ENCODE measurements around the gene AURKAIP1. TPM values are rescaled to one million over a fixed set of nuclear protein-coding genes. Genes with fewer than 3 reads are reported as not detected.

The AURKAIP1 gene
- total and polyA plus RNA-seq, 3 donors from 2014 or later = 224 to 328 (median 313) TPM

DNA sequence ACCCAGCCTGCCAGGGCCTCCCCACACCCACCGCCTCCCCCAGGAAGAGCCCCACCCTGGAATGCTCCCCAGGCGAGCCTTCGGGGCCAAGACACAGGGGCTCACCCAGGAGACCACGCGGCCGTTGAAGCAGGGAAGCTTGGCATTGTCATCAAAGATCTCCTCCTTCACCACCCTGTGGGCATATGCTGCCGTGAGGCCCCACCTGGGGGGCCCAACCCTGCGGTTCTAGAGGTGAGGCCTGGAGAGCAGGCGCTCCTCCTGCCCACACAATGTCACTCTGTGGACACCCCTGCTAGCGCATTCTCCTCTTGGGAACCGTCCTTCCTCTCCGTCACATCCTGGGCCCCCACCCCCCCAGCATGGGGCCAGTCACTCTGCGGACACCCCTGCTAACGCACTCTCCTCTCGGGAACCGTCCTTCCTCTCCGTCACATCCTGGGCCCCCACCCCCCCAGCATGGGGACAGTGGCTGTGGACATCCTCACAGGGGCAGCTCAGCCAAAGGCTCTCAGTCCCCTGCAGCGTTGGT is 32.4 kb downstream of the AURKAIP1 start:
- H3K27ac ChIP-seq = no peak overlapping the region
- no peaks in the 10 kb centered on the region for H3K36me3 ChIP-seq (ENCODE audit: low read depth, missing control alignments)
- intact Hi-C loops (cut with DNase I; ENCODE audit: low total_unique reads) = no loop called here
- no peaks in the 10 kb centered on the region for H3K27me3 ChIP-seq
- peaks cover 29% of the 10 kb centered on the region for H3K4me1 ChIP-seq
- no peak for DNase-seq
- H3K4me3 ChIP-seq = no peak overlapping the region
- 85 to 89% methylated on average over 6 to 18 of the region's 18 CpGs for WGBS, 2 donors
- TF ChIP-seq, protein P1, sequence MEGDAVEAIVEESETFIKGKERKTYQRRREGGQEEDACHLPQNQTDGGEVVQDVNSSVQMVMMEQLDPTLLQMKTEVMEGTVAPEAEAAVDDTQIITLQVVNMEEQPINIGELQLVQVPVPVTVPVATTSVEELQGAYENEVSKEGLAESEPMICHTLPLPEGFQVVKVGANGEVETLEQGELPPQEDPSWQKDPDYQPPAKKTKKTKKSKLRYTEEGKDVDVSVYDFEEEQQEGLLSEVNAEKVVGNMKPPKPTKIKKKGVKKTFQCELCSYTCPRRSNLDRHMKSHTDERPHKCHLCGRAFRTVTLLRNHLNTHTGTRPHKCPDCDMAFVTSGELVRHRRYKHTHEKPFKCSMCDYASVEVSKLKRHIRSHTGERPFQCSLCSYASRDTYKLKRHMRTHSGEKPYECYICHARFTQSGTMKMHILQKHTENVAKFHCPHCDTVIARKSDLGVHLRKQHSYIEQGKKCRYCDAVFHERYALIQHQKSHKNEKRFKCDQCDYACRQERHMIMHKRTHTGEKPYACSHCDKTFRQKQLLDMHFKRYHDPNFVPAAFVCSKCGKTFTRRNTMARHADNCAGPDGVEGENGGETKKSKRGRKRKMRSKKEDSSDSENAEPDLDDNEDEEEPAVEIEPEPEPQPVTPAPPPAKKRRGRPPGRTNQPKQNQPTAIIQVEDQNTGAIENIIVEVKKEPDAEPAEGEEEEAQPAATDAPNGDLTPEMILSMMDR (IDR thresholded peaks at IDR 0.05) = no peak
- no peak for TF ChIP-seq POLR2A (IDR thresholded peaks at IDR 0.05)
- no peaks in the 10 kb centered on the region for H3K9me3 ChIP-seq

DNA sequence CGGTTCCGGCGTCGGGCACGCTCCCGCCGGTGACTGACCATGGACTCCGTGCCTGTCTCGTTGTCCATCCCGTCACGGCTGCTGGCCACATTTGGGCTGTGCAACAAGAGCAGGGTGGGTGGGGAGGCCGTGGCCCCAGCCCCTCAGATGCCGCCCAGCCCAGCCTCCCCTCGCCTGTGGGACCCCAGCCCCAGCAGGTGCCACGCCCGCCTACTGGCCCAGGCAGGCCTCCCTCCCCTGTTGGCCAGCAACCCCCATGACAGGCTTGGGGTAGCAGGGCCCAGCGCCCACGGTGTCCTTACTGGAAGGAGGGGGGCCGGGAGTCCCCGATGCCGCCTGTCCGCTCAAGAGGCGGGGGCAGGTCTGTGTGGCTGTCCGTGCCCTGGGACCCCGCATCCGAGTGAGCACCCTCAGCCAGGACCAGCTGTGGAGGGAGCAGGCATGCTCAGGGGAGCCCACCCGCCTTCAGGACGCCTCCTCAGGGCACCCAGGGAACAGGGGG is 32.9 kb downstream of the AURKAIP1 start:
- H3K27me3 ChIP-seq = no peaks in the 10 kb centered on the region
- H3K36me3 ChIP-seq (ENCODE audit: low read depth, missing control alignments) = no peaks in the 10 kb centered on the region
- 95 to 100% methylated on average over 5 to 22 of the region's 28 CpGs for WGBS, 2 donors
- no peaks in the 10 kb centered on the region for H3K9me3 ChIP-seq
- no peak for TF ChIP-seq POLR2A (IDR thresholded peaks at IDR 0.05)
- TF ChIP-seq, protein P1 (IDR thresholded peaks at IDR 0.05) = no peak
- DNase-seq = no peak
- no peak overlapping the region for H3K4me3 ChIP-seq
- H3K27ac ChIP-seq = no peak overlapping the region
- H3K4me1 ChIP-seq = peaks cover 23% of the 10 kb centered on the region
- intact Hi-C loops (cut with DNase I; ENCODE audit: low total_unique reads) = no loop called here

DNA sequence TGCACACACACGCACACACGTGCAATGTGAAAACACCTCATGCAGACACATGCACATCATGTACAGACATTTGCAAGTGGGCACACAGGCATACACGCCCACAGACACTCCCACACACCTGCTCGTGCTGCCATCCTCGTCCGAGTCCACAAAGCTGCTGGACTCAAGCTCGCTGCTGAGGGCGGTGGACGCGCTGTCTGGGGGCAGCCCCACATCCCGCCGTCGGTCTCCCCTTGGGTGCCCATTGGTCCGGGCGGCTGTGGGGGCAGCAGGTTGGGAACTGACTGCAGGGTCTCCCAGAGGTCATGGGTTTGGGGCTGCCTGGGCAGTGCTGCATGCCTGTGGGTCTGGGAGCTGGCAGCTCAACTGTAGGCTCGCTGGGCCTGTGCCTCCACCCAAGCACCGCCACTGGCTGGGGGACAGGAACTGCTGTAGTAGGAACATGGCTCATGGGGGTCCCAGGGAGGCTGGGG is 33.4 kb downstream of the AURKAIP1 start:
- H3K4me1 ChIP-seq = peaks cover 18% of the 10 kb centered on the region
- intact Hi-C loops (cut with DNase I; ENCODE audit: low total_unique reads) = no loop called here
- no peak overlapping the region for H3K4me3 ChIP-seq
- no peaks in the 10 kb centered on the region for H3K36me3 ChIP-seq (ENCODE audit: low read depth, missing control alignments)
- TF ChIP-seq, protein P1 (IDR thresholded peaks at IDR 0.05) = no peak
- no peak for TF ChIP-seq POLR2A (IDR thresholded peaks at IDR 0.05)
- 88 to 100% methylated on average over 2 to 17 of the region's 17 CpGs for WGBS, 2 donors
- no peaks in the 10 kb centered on the region for H3K9me3 ChIP-seq
- no peaks in the 10 kb centered on the region for H3K27me3 ChIP-seq
- no peak for DNase-seq
- H3K27ac ChIP-seq = no peak overlapping the region

DNA sequence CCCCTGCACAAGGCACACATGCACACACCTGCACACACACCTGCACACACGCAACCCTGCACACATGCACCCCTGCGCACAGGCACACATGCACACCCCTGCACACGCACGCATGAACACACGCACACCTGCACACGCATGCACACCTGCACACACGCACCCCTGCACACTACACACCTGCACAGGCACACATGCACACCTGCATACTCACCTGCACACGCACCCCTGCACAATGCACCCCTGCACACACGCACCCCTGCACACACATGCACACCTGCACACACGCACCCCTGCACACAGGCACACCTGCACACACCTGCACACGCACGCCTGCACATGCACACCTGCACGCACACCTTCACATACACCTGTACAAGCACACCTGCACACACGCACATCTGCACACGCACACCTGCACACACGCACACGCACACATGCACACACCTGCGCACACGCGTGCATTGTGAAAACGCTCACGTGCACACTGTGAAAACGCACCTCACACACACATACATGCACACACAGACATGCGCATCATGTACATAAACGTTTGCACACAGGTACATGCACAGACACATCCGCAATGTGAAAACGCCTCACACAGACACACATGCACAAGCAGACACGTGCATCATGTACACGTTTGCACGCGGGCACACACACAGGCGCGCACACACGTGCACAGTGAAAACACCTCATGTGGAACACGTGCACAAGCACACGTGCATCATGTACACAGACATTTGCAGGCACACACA is 34.0 kb downstream of the AURKAIP1 start:
- Histone ChIP-seq H3K27me3 (no peaks in the 10 kb centered on the region), H3K4me3 (no peak overlapping the region), H3K4me1 (peaks cover 12% of the 10 kb centered on the region), H3K36me3 (ENCODE audit: low read depth, missing control alignments) (no peaks in the 10 kb centered on the region), H3K27ac (no peak overlapping the region), H3K9me3 (no peaks in the 10 kb centered on the region)
- TF ChIP-seq, protein P1 (IDR thresholded peaks at IDR 0.05) = no peak
- no peak for TF ChIP-seq POLR2A (IDR thresholded peaks at IDR 0.05)
- intact Hi-C loops (cut with DNase I; ENCODE audit: low total_unique reads) = no loop called here
- no peak for DNase-seq
- WGBS, 2 donors = 77 to 86% methylated on average over 35 to 36 of the region's 36 CpGs

Measured in testis (tissue), 3 donors.